Activated T-cell treated with anti-CD3 and anti-CD28 coated beads, Interleukin-2, amount 50 U/mL, for 1 hour (primary cell): Measurements from ENCODE around the gene CLEC2A.
"Not testable (repeated sequence)": the region's sequence is repeated elsewhere in the genome, so short reads cannot be mapped to it uniquely, and the experiment has no call there.

Experiments
- DNase-seq: peaks from one replicate; pipeline ENCODE4 v3.0.0-alpha.2; 2020

CLEC2A gene

GRCh38 chr12:9876120-9876519, 56.0 kb downstream of the CLEC2A start:
- DNase-seq = not testable (repeated sequence)

- DNase-seq = no peak
These were observed 59.4 kb downstream of the CLEC2A start for GRCh38 chr12:9872742-9873141.

GRCh38 chr12:9872162-9872561, 60.0 kb downstream of the CLEC2A start:
- no peak for DNase-seq

- DNase-seq = no peak
These were observed 61.8 kb downstream of the CLEC2A start for GRCh38 chr12:9870286-9870866.

- no peak for DNase-seq
These were observed 62.6 kb downstream of the CLEC2A start, which contains the start of gene CLEC2B for GRCh38 chr12:9869307-9870161. Gene CLEC2B, minus strand, starts transcription at chr12:9869354.

- no peak for DNase-seq
These were observed 63.2 kb downstream of the CLEC2A start for GRCh38 chr12:9868951-9869306.

GRCh38 chr12:9868311-9868801, 63.8 kb downstream of the CLEC2A start:
- DNase-seq = no peak

GRCh38 chr12:9867531-9867930, 64.6 kb downstream of the CLEC2A start:
- DNase-seq = no peak

- no peak for DNase-seq
These were observed 65.3 kb downstream of the CLEC2A start for GRCh38 chr12:9866860-9867269.

- DNase-seq = no peak
These were observed 67.1 kb downstream of the CLEC2A start for GRCh38 chr12:9864913-9865675.
